Erythroblast (primary cell): ENCODE data around the gene ARL15.
"Not testable (repeated sequence)": the region's sequence is repeated elsewhere in the genome, so short reads cannot be mapped to it uniquely, and the experiment has no call there.

Experiments
- DNase-seq, 2 experiments: peaks; one replicate each; lab custom pipeline; 2025; lab: John Stamatoyannopoulos, UW
- GATA1 ChIP-seq: IDR thresholded peaks from 2 replicates; pipeline ENCODE4 v1.6.1; 2011; ENCODE audit warnings: low read depth, mild to moderate bottlenecking, control low read depth, low read length, moderate library complexity
- POLR2A ChIP-seq: IDR thresholded peaks from 2 replicates; pipeline ENCODE4 v1.6.1; 2011; ENCODE audit warnings: mild to moderate bottlenecking, low read length

ARL15 gene

GRCh38 chr5:54093081-54093492 is 217.3 kb downstream of the ARL15 start:
- no peak for TF ChIP-seq POLR2A
- no peak for TF ChIP-seq GATA1

GRCh38 chr5:54091307-54092130 is 218.9 kb downstream of the ARL15 start:
- DNase-seq: no peak
- TF ChIP-seq GATA1 (no peak), POLR2A (no peak)

More at GRCh38 chr5:54093081-54093492, 217.3 kb downstream of the ARL15 start:
- peak; percentile 4 to 14 for DNase-seq

DNA sequence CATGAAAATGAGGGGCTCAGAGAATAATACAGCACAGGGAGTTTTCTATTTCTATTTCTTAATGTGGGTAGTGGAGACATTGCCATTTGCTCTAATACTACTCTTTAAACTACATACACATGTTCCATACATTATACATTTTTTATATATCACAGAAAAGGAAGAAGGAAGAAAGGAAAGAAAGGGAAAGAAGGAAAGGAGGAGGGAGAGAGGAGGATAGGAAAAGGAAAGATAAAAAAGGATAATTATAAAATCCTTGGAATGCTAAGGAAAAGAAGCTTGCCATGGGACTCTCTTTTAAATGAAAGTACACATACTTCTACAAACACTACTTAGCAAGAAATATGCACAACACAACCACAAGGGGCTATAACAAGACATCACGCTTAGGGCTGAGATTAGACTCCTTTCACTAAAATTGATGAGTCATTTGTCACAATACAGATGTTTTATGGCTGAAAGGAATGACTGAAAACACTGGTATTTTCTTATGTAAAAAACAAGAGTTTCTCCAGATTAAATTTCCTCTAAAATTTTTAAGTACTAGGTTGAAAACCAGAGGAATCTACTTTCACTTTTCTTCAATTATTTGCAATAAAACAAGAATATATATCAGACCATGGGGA is 219.8 kb downstream of the ARL15 start:
- TF ChIP-seq POLR2A (no peak), GATA1 (no peak)
- DNase-seq: peak; percentile 43 to 54

GRCh38 chr5:54088081-54088480 is 222.3 kb downstream of the ARL15 start:
- DNase-seq: no peak
- TF ChIP-seq POLR2A (no peak), GATA1 (no peak)

- TF ChIP-seq POLR2A (no peak), GATA1 (no peak)
- no peak for DNase-seq
Measured at GRCh38 chr5:54087436-54087835, 222.9 kb downstream of the ARL15 start.

DNA sequence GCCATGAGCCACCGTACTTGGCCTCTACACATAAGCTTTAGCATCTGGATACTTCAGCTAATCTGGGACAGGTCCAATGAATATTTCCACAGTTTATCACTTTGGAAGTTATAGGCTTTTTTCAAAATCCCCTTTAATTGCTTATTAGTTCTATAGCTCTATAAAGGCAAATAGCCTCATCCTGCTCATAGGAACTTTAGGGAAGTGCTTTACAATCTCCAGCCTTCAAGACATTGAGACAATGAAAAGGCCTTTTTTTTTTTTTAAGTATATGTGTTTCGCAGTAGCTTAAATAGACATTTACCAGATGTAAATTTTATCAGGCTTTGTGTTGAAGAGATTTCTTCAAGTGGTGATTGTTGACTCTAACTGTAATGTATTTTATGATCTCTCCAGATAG is 224.2 kb downstream of the ARL15 start:
- no peak for TF ChIP-seq POLR2A
- TF ChIP-seq GATA1: no peak
- DNase-seq: no peak

DNA sequence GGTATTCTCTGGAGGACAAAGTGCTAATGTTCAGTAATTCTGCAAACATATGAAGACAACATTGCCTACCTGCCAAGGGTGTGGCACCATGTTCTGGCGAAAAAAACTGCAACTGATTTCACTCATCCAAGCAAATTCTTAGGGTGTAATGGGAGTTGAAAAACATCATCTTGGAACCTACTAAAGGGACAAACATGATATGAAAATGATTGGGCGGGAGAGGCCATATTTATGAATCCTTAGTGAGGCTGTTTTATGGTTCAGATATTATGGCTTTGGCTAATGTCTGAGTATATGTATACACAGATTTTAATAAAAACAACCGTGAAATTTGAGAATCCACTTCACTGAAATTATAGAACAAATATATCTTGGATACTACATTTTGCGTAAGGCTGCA is 225.7 kb downstream of the ARL15 start:
- DNase-seq: no peak
- TF ChIP-seq POLR2A (no peak), GATA1 (no peak)

DNA sequence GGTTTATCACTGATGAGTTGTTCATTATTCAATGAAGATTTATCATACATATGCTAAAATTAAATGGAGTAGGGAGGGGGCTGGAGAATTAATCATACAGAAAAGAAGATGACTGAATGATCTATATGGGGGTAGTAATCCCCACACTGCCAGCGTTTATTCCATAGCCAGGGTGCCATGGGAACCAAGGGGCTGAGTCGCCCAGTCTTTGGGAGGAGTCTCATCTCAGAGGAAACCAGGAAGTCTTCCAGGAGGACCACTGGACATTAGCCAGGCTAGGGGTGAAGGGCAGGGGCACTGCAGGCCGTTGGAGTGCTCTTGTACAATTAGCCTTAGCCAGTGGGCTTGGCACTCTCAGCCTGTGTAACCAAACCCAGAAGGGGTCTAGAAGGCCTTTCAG is 226.5 kb downstream of the ARL15 start:
- no peak for DNase-seq
- no peak for TF ChIP-seq POLR2A
- TF ChIP-seq GATA1: no peak

DNA sequence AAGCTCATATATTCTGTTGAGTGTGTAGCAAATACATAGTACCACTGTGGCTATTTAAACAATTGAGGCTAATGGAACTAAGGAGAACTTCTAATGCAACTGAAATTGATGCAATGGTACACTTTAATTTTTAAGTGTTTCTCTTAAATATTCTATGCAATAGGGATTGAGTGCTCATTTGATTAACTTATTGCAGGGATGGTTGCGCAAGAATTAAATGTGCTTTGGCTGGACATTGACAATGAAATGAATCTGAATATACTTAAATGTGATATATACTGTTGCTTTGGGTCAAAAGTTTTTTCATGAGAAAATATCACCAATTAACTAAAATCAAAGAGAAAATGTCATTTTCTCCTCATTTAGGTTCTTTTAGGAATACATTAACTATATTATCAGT is 227.1 kb downstream of the ARL15 start:
- no peak for TF ChIP-seq POLR2A
- no peak for TF ChIP-seq GATA1
- DNase-seq: no peak

DNA sequence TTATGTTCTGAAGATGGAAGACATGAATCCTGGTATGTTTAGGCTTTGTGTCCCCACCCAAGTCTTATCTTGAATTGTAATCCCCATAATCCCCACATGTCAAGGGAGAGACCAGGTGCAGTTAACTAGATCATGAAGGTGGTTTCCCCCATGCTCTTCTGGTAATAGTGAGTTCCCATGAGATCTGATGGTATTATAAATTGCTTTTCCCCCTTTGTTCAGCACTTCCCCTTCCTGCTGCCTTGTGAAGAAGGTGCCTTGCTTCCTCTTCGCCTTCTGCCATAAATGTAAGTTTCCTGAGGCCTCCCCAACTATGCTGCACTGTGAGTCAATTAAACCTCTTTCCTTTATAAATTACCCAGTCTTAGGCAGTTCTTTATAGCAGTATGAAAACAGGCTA is 229.0 kb downstream of the ARL15 start:
- DNase-seq: no peak
- TF ChIP-seq GATA1 (no peak), POLR2A (no peak)

DNA sequence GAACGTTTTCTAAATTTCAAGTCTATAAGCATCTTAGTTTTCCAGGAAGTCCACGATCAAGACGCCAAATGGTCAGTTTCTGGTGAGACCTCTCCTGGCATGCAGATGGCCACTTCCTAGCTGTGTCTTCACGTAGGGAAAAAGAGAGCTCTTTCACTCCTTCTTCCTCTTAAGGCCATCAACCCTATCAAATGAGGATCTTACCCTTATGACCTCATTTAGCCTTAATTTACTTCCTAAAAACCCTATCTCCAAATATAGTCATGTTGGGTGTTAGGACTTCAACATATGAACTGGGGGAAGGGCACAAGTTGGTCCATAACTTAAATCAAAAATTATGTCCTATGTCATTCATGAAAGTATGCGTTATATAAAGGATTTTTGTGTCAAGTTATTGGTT is 229.5 kb downstream of the ARL15 start:
- TF ChIP-seq GATA1 (no peak), POLR2A (no peak)
- no peak for DNase-seq

GRCh38 chr5:54073735-54074134 is 236.6 kb downstream of the ARL15 start:
- DNase-seq: no peak
- no peak for TF ChIP-seq POLR2A
- TF ChIP-seq GATA1: no peak

- TF ChIP-seq GATA1 (no peak), POLR2A (no peak)
- no peak for DNase-seq
Measured at GRCh38 chr5:54073131-54073530, 237.2 kb downstream of the ARL15 start.

DNA sequence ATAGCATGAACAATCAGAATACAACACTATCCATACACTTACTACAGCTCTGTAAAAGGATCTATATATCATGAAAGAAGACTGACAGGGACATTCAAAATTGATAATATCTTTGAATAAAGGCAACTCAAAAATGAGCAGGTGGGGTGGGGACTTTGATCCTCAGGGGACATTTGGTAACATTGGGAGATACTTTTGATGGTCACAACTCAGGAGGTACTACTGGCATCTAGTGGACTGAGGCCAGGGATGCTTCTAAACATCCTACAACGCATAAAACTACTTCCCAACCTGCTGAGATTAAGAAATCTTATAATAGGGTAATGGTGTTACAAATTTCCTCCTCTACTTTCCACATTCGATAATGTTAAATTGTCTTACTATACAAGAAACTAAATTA is 243.9 kb downstream of the ARL15 start:
- TF ChIP-seq POLR2A (no peak), GATA1 (no peak)
- no peak for DNase-seq

DNA sequence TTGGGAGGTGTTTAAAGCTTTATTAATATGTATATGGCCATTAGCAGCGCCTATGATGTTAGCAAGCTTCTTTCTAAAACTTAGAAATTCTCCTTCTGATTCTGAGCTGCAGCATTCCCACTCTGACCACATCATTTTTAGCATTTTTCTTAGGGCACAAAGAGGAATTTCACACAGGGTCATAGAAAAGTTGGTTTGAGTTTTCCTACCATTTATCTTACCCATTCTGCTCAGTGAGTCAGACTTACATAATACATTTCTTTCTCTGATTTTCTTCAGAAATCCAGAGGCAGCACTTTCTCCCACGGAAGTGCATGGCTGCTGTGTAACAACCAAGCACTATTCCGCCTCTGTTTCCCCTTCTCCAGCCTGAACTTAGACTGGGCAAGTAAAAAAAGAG is 246.6 kb downstream of the ARL15 start:
- no peak for DNase-seq
- TF ChIP-seq GATA1 (no peak), POLR2A (no peak)

DNA sequence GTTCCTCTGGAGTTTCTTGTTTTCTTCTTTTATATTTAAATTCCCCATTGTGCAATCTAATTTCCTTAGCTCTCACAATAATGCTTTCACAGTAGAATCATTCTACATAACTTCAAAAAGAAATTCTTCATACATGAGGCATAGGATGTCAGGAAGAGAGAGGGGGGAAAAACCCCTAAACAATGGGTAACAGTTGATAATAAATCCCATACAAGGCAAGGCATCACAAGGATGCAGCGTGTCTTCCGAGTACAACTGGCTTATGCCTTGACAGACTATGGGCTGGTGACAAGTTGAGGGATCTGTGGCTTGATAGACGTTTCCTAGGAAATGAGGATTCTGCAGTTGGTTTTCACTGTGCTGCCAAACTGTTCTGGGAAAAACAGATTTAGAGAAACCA is 247.4 kb downstream of the ARL15 start:
- TF ChIP-seq GATA1 (no peak), POLR2A (no peak)
- DNase-seq: no peak

DNA sequence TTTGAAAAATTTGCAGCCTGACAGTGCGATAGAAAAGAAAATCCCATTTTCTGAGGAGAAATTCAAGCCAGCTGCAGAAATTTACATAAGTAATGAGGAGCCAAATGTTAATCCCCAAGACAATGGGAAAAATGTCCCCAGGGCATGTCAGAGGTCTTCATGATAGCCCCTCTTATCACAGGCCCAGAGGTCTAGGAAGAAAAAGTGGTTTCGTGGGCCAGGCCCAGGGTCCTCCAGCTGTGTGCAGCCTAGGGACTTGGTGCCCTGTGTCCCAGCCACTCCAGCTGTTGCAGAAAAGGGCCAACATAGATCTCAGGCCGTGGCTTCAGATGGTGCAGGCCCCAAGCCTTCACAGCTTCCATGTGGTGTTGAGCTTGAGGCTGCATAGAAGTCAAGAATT is 249.5 kb downstream of the ARL15 start:
- not testable (repeated sequence) for DNase-seq
